ENCODE results near the gene NCOA6.
"Not testable (repeated sequence)": the region's sequence is repeated elsewhere in the genome, so short reads cannot be mapped to it uniquely, and the experiment has no call there.

DNA sequence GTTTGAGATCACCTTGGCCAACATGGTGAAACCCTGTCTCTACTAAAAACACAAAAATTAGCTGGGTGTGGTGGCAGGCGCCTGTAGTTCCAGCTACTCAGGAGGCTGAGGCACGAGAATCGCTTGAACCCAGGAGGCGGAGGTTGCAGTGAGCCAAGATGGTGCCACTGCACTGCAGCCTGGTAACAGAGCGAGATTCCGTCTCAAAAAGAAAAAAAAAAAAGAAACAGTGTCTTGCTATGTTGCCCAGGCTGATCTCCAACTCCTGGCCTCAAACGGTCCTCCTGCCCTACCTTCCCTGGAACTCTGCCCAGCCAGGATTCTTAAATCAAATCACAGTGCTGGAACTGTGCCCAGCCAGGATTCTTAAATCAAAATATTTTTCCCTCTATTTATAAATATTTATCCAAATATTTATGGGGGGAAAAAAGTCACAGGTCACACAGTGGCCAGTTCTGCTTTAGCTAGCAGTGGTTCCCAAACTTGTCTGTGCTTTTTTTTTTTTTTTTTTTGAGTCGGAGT lies 17.4 kb downstream of the NCOA6 start:
- TF ChIP-seq, protein P1, sequence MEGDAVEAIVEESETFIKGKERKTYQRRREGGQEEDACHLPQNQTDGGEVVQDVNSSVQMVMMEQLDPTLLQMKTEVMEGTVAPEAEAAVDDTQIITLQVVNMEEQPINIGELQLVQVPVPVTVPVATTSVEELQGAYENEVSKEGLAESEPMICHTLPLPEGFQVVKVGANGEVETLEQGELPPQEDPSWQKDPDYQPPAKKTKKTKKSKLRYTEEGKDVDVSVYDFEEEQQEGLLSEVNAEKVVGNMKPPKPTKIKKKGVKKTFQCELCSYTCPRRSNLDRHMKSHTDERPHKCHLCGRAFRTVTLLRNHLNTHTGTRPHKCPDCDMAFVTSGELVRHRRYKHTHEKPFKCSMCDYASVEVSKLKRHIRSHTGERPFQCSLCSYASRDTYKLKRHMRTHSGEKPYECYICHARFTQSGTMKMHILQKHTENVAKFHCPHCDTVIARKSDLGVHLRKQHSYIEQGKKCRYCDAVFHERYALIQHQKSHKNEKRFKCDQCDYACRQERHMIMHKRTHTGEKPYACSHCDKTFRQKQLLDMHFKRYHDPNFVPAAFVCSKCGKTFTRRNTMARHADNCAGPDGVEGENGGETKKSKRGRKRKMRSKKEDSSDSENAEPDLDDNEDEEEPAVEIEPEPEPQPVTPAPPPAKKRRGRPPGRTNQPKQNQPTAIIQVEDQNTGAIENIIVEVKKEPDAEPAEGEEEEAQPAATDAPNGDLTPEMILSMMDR (IDR thresholded peaks at IDR 0.05): not testable (repeated sequence)
- not testable (repeated sequence) for TF ChIP-seq EZH2 (IDR thresholded peaks at IDR 0.05; ENCODE audit: borderline replicate concordance, insufficient read depth, low read depth, low read length, poor library complexity, severe bottlenecking)

All from B cell (primary cell).